Left forelimb (tissue), 1 donor: Measurements from ENCODE around the gene ZNF622.
"Not testable (repeated sequence)": the region's sequence is repeated elsewhere in the genome, so short reads cannot be mapped to it uniquely, and the experiment has no call there.

Source experiments
- DNase-seq: peaks from one replicate; pipeline ENCODE4 v3.0.0-alpha.2; 2018; ENCODE audit warnings: low spot score

Gene ZNF622

DNA sequence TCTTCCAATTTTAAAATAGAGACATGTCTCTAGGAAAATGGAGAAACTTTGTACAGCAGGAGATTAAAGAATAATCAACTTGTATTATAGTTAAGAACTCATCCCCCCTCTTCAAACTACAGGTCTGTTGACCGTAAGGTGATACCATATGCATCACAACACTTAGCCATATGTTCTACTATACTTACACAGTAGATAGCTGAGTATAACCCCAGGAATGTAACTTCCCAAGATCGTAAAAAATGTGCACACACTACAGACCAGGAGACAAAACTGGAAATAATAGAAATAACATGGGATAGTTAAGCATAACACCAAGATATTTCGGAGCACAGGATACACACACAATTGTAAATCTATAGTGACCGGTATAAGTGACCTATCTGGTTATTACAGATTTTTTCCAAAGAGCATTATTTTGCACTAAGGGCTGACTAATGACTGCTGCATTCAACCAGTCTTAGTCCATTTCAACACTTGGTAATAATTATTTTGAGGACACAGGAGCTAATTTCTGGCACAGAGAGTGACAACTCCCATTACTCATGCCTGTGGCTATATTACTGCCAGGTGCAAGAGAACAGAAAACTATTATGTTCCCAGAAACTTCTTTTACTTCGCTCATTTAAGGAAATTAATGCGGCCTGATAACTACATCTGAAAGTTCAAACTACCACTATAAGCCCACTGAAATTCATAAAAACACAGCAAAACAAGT is 15.4 kb upstream of the ZNF622 start:
- DNase-seq: no peak

DNA sequence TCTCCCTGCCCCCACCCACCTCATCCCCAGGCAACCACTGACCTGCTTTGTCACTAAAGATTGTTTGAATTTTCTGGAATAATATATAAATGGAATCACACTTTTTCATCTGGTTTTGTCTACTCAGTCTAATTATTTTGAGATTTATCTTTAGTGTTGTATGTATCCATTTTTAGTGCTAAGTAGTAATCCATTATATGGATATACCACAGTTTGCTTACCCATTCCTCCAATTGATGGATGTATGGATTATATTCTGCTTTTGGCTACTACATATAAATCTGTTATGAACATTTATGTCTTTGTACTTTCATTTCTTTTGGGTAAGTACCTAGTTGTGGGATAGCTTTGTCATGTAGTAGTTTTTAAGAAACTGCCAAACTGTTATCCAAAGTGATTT is 14.5 kb upstream of the ZNF622 start:
- DNase-seq: no peak

DNA sequence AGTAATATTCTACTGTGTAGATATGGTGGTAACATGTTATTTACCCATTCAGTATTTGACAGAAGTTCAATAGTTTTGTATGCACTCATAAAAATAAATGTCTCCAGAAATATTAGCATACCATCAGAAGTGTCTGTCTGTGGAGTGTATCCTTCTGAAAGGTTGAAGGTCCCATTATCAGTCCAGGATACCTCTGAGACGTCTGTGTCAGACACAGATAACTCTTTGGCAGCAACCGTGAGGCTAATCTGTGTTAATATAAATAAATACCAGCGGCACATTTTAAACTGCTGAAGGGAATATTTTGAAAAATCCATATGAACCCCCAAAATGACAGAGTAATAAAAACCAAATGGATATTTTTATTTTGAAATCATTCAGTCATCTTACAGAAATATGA is 11.9 kb upstream of the ZNF622 start:
- DNase-seq: no peak

DNA sequence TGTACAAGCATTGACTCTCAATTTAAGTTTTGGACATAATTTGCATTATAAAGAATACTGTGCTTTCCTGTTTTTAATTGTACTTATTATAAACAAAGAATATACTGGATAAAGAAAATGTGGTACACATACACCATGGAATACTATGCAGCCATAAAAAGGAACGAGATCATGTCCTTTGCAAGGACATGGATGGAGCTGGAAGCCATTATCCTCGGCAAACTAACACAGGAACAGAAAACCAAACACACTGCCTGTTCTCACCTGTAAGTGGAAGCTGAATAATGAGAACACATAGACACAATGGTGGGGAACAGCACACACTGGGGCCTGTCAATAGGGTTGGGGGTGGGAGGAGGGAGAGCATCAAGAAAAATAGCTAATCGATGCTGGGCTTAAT is 10.8 kb upstream of the ZNF622 start:
- DNase-seq: not testable (repeated sequence)

GRCh38 chr5:16471387-16471786 is 5.8 kb upstream of the ZNF622 start:
- no peak for DNase-seq

- no peak for DNase-seq
Observed at GRCh38 chr5:16467363-16468219, 2.0 kb upstream of the ZNF622 start.

DNA sequence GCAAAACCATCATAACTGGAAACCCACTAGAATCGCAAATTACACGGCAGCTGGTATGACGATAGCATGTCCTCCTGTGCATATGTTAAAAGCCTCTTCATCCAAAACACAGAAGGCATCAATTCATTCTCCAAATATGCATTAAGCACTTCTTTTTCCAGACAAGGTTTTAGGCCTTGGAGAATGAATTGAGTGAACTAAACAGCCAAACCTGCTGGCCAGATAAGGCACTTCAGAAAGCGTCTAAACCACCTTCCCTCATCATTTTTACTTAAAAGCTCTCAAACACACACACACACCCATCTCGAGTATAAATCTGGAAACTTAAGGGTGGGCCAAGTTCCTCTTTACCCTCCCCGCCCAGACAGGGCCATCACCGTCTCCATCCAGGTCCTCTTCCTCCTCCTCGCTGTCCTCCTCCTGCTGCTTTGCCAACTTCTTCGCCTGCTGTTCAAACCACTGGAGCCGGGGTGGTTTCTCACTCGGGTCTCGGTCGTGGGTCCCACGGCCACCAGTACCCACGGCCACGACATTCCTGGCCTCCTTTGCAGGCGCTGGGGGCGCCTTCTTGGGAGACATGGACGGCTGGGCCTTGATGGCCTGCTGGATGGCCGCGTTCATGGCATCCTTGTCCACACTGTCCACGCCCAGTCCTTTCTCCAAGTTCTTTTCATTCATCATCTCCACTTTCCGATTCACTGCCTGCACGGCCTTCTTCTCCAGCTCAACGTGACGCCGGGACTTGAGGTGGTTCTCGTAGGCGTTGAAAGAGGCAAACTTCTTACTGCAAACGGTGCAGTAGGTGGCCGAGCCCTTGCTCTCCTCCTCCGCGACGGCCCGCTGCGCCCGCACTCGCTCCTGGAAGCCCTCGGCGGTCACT is 696 bp downstream of the ZNF622 start:
- peak; percentile 68 for DNase-seq

DNA sequence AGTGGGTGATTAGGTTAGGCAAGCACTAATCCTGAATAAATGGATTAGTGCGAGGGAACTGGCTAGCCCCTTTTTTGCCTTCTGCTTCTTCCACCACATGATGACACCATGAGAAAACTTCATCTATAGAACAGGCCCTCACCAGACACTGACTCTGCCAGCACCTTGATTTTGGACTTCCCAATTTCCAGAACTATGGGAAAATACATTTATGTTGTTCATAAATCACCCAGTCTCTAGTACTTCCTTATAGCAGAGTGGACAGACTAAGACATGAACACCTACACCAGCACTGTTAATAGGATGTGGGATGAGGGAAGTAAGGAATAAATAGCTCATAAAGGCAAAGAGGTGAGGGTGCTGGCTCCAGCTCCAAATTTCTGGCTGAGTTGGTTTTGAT is 1.4 kb downstream of the ZNF622 start:
- DNase-seq: no peak

GRCh38 chr5:16461782-16462181 is 3.8 kb downstream of the ZNF622 start:
- no peak for DNase-seq

GRCh38 chr5:16461026-16461425 is 4.6 kb downstream of the ZNF622 start:
- no peak for DNase-seq

DNA sequence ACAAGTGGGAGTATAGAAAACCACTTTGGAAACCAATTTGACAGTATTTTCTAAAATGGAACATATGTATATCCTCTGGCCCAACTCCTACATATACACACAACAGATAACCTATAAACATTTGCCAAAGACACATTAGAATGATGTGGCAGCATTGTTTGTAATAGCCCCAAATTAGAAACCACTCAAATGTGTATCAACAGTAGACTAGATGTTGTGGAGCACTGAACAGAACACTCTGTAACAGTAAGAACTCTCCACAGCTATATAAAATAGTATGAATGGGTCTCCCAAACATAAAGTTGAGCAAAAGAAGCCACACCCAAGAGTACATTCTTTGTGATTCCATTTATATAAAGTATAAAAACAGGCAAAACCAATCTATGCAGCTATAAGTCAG is 6.1 kb downstream of the ZNF622 start:
- DNase-seq: no peak

GRCh38 chr5:16457853-16458252 is 7.7 kb downstream of the ZNF622 start:
- DNase-seq: no peak

DNA sequence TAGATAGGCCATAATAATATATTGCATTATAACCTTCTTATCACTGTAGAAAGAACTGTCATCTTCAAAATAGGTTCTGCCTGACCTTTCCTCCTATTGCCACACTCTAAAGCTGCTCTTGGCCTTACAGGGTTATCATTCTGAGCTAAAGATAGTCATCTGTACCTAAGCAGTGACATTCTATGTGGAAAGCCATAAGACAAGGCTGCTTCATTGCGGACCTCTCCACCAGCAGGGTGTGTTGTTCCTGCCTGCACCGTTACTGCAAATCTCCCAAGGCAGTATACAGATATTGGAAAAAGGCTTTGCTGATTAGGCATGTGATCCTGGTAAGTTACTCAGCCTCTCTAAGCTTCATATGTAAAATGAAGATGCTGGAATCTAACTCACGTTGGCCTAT is 8.1 kb downstream of the ZNF622 start:
- DNase-seq: no peak

- no peak for DNase-seq
Observed at GRCh38 chr5:16456103-16456832, 9.3 kb downstream of the ZNF622 start.

- DNase-seq: no peak
Observed at GRCh38 chr5:16455668-16456067, 9.9 kb downstream of the ZNF622 start.

DNA sequence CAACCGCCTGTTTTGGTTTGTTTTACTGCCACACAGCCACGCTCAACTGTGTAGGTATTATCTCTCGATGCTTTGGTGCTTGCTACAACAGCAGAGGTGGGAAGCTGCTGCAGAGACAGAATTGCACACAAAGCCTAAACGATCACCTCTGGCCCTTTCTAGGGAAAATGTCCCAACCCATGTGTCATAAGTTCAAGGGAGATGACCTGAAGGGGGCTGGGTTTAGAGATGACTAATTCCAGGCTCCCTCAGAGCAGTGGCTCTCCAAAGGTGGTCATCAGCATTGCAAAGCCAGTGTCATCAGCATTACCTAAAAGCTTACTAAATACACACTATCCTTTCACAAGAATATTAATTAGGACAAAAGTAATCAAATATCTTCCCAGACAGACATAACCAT is 10.9 kb downstream of the ZNF622 start:
- no peak for DNase-seq

DNA sequence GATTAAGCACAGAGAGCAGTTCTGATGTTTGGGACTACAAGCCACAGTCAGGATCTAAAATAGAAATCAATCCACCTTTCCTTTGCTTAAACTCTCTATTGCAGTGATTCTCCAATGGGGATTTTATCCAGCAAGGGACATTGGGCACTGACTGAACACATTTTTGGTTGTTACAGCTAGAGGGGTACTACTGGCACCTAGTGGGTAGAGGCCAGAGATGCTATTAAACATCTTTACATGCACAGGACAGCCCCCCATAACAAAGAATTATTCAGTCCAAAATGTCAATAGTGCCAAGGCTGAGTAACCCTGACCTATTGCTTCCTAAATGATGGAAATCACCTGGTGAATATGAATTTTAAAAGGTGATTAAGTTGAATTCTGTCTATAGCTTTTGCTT is 12.0 kb downstream of the ZNF622 start:
- no peak for DNase-seq

GRCh38 chr5:16450163-16450562 is 15.4 kb downstream of the ZNF622 start:
- DNase-seq: no peak

GRCh38 chr5:16446993-16447392 is 18.6 kb downstream of the ZNF622 start:
- no peak for DNase-seq

DNA sequence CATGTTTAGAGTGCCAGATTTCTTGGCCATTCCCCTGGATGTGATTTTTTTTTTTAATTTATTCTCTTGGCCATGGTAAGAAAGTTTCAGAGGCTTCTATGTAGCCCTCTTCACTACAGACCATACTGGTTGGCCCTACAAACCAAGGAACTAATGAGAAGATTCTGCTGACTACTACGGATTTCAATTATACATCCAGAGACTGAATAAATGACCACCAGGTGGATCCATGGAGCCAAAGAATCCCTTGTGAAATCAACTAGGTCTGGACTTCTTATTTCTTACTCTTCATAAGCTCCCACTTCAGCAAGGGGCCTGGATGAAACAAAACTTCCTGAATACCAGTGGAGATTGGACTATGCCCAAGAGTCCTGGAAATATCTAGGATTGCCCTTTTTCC is 27.6 kb downstream of the ZNF622 start:
- DNase-seq: no peak

- DNase-seq: not testable (repeated sequence)
Observed at GRCh38 chr5:16436065-16436682, 29.4 kb downstream of the ZNF622 start.
